H1 (cell line): ENCODE data around the gene RADX. TPM values are rescaled to one million over a fixed set of nuclear protein-coding genes. Genes with fewer than 3 reads are reported as not detected.

Source experiments
- CTCF ChIA-PET: fragments of 300-600 bp; sonication (Branson Sonifier 250); formaldehyde crosslinking; loops from one replicate; lab custom pipeline; 2021; ENCODE audit not compliant: partially characterized antibody; lab: Charles Lee
- POLR2A ChIA-PET: fragments of 300-600 bp; sonication (Branson Sonifier 250); formaldehyde crosslinking; loops from one replicate; lab custom pipeline; 2021; ENCODE audit warnings: inconsistent platforms; ENCODE audit not compliant: partially characterized antibody; lab: Charles Lee
- DNase-seq, 2 experiments: peaks; one replicate each; pipeline versions ENCODE4 v3.0.0 to v3.0.0-alpha.2; 2010 to 2022; ENCODE audit warnings: low spot score in 2 of 2, low read depth in 1 of 2, mixed read lengths in 1 of 2
- FAIRE-seq: peaks from 2 replicates; lab custom pipeline; 2011; peaks lifted over from hg19 to GRCh38; lab: Jason Lieb, UNC
- H2AFZ ChIP-seq: 2 replicates; pipeline ENCODE4 v1.8.1; 2012; ENCODE audit warnings: low read length, inconsistent platforms
- H2AK5ac ChIP-seq: 2 replicates; pipeline ENCODE4 v1.6.1; 2013; ENCODE audit warnings: low read depth, low read length
- H2BK120ac ChIP-seq: replicated peaks from 2 replicates; pipeline ENCODE3; 2013; ENCODE audit warnings: low read depth, low read length, inconsistent platforms
- H2BK12ac ChIP-seq: 2 replicates; pipeline ENCODE4 v1.6.1; 2013; ENCODE audit warnings: low read depth, low read length
- H2BK15ac ChIP-seq: 2 replicates; pipeline ENCODE4 v1.6.1; 2013; ENCODE audit warnings: low read length
- H2BK20ac ChIP-seq: 2 replicates; pipeline ENCODE4 v1.6.1; 2013; ENCODE audit warnings: low read length
- H2BK5ac ChIP-seq: 2 replicates; pipeline ENCODE4 v1.6.1; 2013; ENCODE audit warnings: low read depth, low read length
- H3K14ac ChIP-seq: 2 replicates; pipeline ENCODE4 v1.6.1; 2013; ENCODE audit warnings: inconsistent platforms; ENCODE audit not compliant: insufficient read length
- H3K18ac ChIP-seq: 2 replicates; pipeline ENCODE4 v1.6.1; 2013; ENCODE audit warnings: low read length; ENCODE audit errors: extremely low read depth
- H3K23ac ChIP-seq: 2 replicates; pipeline ENCODE4 v1.6.1; 2013; ENCODE audit warnings: inconsistent platforms; ENCODE audit not compliant: insufficient read length
- H3K23me2 ChIP-seq: 2 replicates; pipeline ENCODE4 v1.6.1; 2013; ENCODE audit warnings: low read depth, low read length
- H3K27ac ChIP-seq: 2 replicates; pipeline ENCODE4 v1.6.1; 2011; ENCODE audit warnings: low read depth, low read length, inconsistent platforms
- H3K27me3 ChIP-seq, 4 experiments: replicated peaks in 1 of 4; 1 replicate in 1 of 4; 2 replicates in 3 of 4; pipeline versions ENCODE4 v1.6.1 to v1.8.1; 2011 to 2013; ENCODE audit warnings: low read length in 3 of 4, mild to moderate bottlenecking in 3 of 4, inconsistent platforms in 2 of 4, mixed read lengths in 2 of 4, moderate library complexity in 1 of 4; ENCODE audit not compliant: control insufficient read depth in 3 of 4, insufficient read depth in 3 of 4; ENCODE audit errors: extremely low read depth in 1 of 4
- H3K36me3 ChIP-seq, 4 experiments: 2 replicates each; pipeline versions ENCODE4 v1.6.1 to v1.8.1; 2011 to 2013; ENCODE audit warnings: mild to moderate bottlenecking in 4 of 4, low read length in 3 of 4, moderate library complexity in 2 of 4, control low read depth in 1 of 4, inconsistent platforms in 1 of 4; ENCODE audit not compliant: insufficient read depth in 4 of 4, control insufficient read depth in 2 of 4
- H3K4ac ChIP-seq: replicated peaks from 2 replicates; pipeline ENCODE3; 2013; ENCODE audit warnings: low read length, low read depth, mixed read lengths, inconsistent platforms; ENCODE audit not compliant: insufficient read length
- H3K4me1 ChIP-seq, 4 experiments: replicated peaks in 1 of 4; 1 replicate in 1 of 4; 2 replicates in 3 of 4; pipeline versions ENCODE4 v1.6.1 to v1.8.1; 2011 to 2013; ENCODE audit warnings: low read length in 3 of 4, inconsistent platforms in 2 of 4, mixed read lengths in 1 of 4; ENCODE audit not compliant: insufficient read depth in 4 of 4, control insufficient read depth in 3 of 4
- H3K4me2 ChIP-seq, 2 experiments: 2 replicates each; pipeline versions ENCODE4 v1.6.1 to v1.8.1; 2011 to 2013; ENCODE audit warnings: low read depth in 2 of 2, low read length in 2 of 2, control low read depth in 1 of 2, inconsistent platforms in 1 of 2, mild to moderate bottlenecking in 1 of 2; ENCODE audit not compliant: insufficient read depth in 1 of 2
- H3K4me3 ChIP-seq, 4 experiments: fragments of 200-600, 300-600 bp in 1 of 4; sonication (generic), shearing (Covaris generic), sonication (Bioruptor Twin) in 1 of 4; 2 replicates each; pipeline versions ENCODE4 v1.5.1 to v1.8.1; 2011 to 2016; ENCODE audit warnings: low read length in 4 of 4, low read depth in 3 of 4, control low read depth in 2 of 4, inconsistent platforms in 2 of 4, mild to moderate bottlenecking in 2 of 4, mixed read lengths in 1 of 4, moderate library complexity in 1 of 4; ENCODE audit not compliant: insufficient read depth in 2 of 4; ENCODE audit errors: extremely low read depth in 1 of 4
- H3K56ac ChIP-seq: replicated peaks from 2 replicates; pipeline ENCODE3; 2013; ENCODE audit warnings: low read depth, mild to moderate bottlenecking, mixed read lengths, low read length, inconsistent platforms; ENCODE audit not compliant: insufficient read length
- H3K79me1 ChIP-seq: 2 replicates; pipeline ENCODE4 v1.6.1; 2013; ENCODE audit warnings: low read depth, low read length, control low read depth
- H3K79me2 ChIP-seq, 2 experiments: 2 replicates each; pipeline versions ENCODE4 v1.6.1 to v1.8.1; 2012 to 2013; ENCODE audit warnings: low read length in 2 of 2, mild to moderate bottlenecking in 2 of 2, inconsistent platforms in 1 of 2; ENCODE audit not compliant: insufficient read depth in 2 of 2, control insufficient read depth in 1 of 2
- H3K9ac ChIP-seq, 4 experiments: replicated peaks in 1 of 4; 1 replicate in 1 of 4; 2 replicates in 3 of 4; pipeline versions ENCODE4 v1.6.1 to v1.8.1; 2011 to 2013; ENCODE audit warnings: low read depth in 3 of 4, low read length in 3 of 4, control low read depth in 2 of 4, mild to moderate bottlenecking in 2 of 4, moderate library complexity in 2 of 4, inconsistent platforms in 1 of 4; ENCODE audit errors: extremely low read depth in 1 of 4
- H3K9me3 ChIP-seq, 2 experiments: 2 replicates each; pipeline versions ENCODE4 v1.6.1 to v1.8.1; 2012 to 2013; ENCODE audit warnings: mild to moderate bottlenecking in 2 of 2, moderate library complexity in 2 of 2, control low read depth in 1 of 2, inconsistent platforms in 1 of 2, low read depth in 1 of 2, low read length in 1 of 2, mixed read lengths in 1 of 2; ENCODE audit not compliant: insufficient read depth in 2 of 2
- H4K20me1 ChIP-seq, 2 experiments: replicated peaks in 1 of 2; 2 replicates each; pipeline versions ENCODE3 to v1.8.1; 2011 to 2013; ENCODE audit warnings: inconsistent platforms in 2 of 2, low read length in 2 of 2, mild to moderate bottlenecking in 1 of 2; ENCODE audit not compliant: insufficient read depth in 2 of 2, control insufficient read depth in 1 of 2
- H4K5ac ChIP-seq: 2 replicates; pipeline ENCODE4 v1.6.1; 2013; ENCODE audit warnings: low read length, low read depth, mixed read lengths, inconsistent platforms; ENCODE audit not compliant: insufficient read length
- H4K8ac ChIP-seq: 2 replicates; pipeline ENCODE4 v1.8.0; 2013; ENCODE audit warnings: mild to moderate bottlenecking, moderate library complexity, low read length, inconsistent platforms; ENCODE audit not compliant: insufficient read depth; ENCODE audit errors: extremely low read depth
- H4K91ac ChIP-seq: replicated peaks from 2 replicates; pipeline ENCODE3; 2013; ENCODE audit warnings: low read length, mixed read lengths, inconsistent platforms; ENCODE audit not compliant: insufficient read length
- CBX5 ChIP-seq: fragments of 300-800, 300-1000 bp; sonication (generic); IDR thresholded peaks from 2 replicates; pipeline ENCODE4 v1.7.1; 2016; ENCODE audit warnings: antibody characterized with exemption, low read length, low read depth
- CHD1 ChIP-seq: IDR thresholded peaks from 2 replicates; pipeline ENCODE4 v1.6.1; 2012; ENCODE audit warnings: low read depth, low read length, improper control_type of control experiment
- GABPA ChIP-seq: IDR thresholded peaks from 2 replicates; pipeline ENCODE4 v1.6.1; 2011; ENCODE audit warnings: mild to moderate bottlenecking, low read length, moderate library complexity, borderline replicate concordance; ENCODE audit not compliant: insufficient read depth
- HDAC2 ChIP-seq, 2 experiments: fragments of 300-600 bp in 1 of 2; sonication (generic) in 1 of 2; IDR thresholded peaks; 2 replicates each; pipeline ENCODE4 v1.6.1; 2011 to 2012; ENCODE audit warnings: low read depth in 2 of 2, low read length in 2 of 2, mild to moderate bottlenecking in 2 of 2, moderate library complexity in 2 of 2, borderline replicate concordance in 1 of 2, inconsistent platforms in 1 of 2
- KDM1A ChIP-seq: fragments of 200-600, 300-600 bp; sonication (generic); IDR thresholded peaks from 2 replicates; pipeline ENCODE4 v1.7.1; 2016; ENCODE audit warnings: mild to moderate bottlenecking, low read length, borderline replicate concordance
- POLR2A ChIP-seq, 2 experiments: IDR thresholded peaks; 1 replicate in 1 of 2; 2 replicates in 1 of 2; pipeline ENCODE4 v1.6.1; 2011; ENCODE audit warnings: low read depth in 2 of 2, low read length in 2 of 2, mild to moderate bottlenecking in 2 of 2; ENCODE audit errors: control extremely low read depth in 1 of 2
- RXRA ChIP-seq: IDR thresholded peaks from 2 replicates; pipeline ENCODE4 v1.6.1; 2011; ENCODE audit warnings: low read depth, mild to moderate bottlenecking, low read length, moderate library complexity; ENCODE audit not compliant: insufficient read depth
- SIN3A ChIP-seq, 2 experiments: IDR thresholded peaks in 1 of 2; conservative IDR thresholded peaks in 1 of 2; 2 replicates each; pipeline ENCODE4 v1.6.1; 2011 to 2012; ENCODE audit warnings: low read length in 2 of 2, improper control_type of control experiment in 1 of 2, low read depth in 1 of 2, mild to moderate bottlenecking in 1 of 2
- SIRT6 ChIP-seq: IDR thresholded peaks from one replicate; pipeline ENCODE4 v1.7.1; 2012; ENCODE audit warnings: low read length, inconsistent platforms
- SP1 ChIP-seq: IDR thresholded peaks from 2 replicates; pipeline ENCODE4 v1.6.1; 2011; ENCODE audit warnings: low read depth, low read length
- TEAD4 ChIP-seq: IDR thresholded peaks from 2 replicates; pipeline ENCODE4 v1.6.1; 2012; ENCODE audit warnings: low read depth, low read length, inconsistent platforms, mixed read lengths
- WGBS, 2 experiments: shearing (Covaris generic) in 1 of 2; methylation state at CpG; one replicate each; pipeline versions ENCODE4 v1.1.6 to v1.1.7; 2013 to 2015; ENCODE audit warnings: low lambda C conversion rate in 2 of 2, mixed read lengths in 2 of 2, inconsistent platforms in 1 of 2, low coverage in 1 of 2, missing lambda C conversion rate in 1 of 2; ENCODE audit not compliant: insufficient replicate concordance in 2 of 2, insufficient coverage in 1 of 2, insufficient read length in 1 of 2; ENCODE audit errors: extremely low coverage in 1 of 2, missing lambda C conversion rate in 1 of 2; 5-methylcytosine and 5-hydroxymethylcytosine counted together
- polyA plus RNA-seq, 7 experiments: library from polyadenylated mRNA; depleted of rRNA in 3 of 7; stranded (reverse) in 5 of 7; unstranded in 2 of 7; fragments of >200 nt in 5 of 7; fragments of 200-250 nt in 2 of 7; gene quantifications; 1 replicate in 5 of 7; 2 replicates in 1 of 7; 4 replicates in 1 of 7; pipeline versions ENCODE4 v1.2.1 to v1.2.3, GENCODE V29; 2011 to 2013; ENCODE audit warnings: missing spikeins in 2 of 7, mixed read lengths in 2 of 7
- total RNA-seq: library from RNA; stranded (reverse); fragmentation: NEBNext Ultra II Directional; extraction: Animal tissue kit (Norgen Biotek cat#: 25700); gene quantifications from 2 replicates; pipeline ENCODE4 v1.2.1, GENCODE V29; 2021

The RADX gene
- total and polyA plus RNA-seq, 2 of the 8 experiments (the other 6 are each of a cell fraction or from before 2014, with no cell fraction given) = 1.7 to 4.5 TPM

- H3K4me3 ChIP-seq = peak within 1 kb of the TSS; percentile 47 to 72 (median 58)
- peak within 1 kb of the TSS; percentile 60 to 85 for H3K4me2 ChIP-seq
- no peak within 1 kb of the TSS for H3K27ac ChIP-seq
- H3K18ac ChIP-seq = no peak within 1 kb of the TSS
- no peaks in the 10 kb centered on the region for H3K36me3 ChIP-seq
- WGBS, 2 experiments = 1% methylated on average over 43 of the region's 79 CpGs; no CpG with 5 or more reads in 1 of the 2 experiments
- no peak within 1 kb of the TSS for H2BK15ac ChIP-seq
- H4K91ac ChIP-seq = no peak within 1 kb of the TSS
- H4K8ac ChIP-seq = peak within 1 kb of the TSS; percentile 68; the same call in 1 of the 2 replicates
- H2BK5ac ChIP-seq = no peak within 1 kb of the TSS
- H3K23ac ChIP-seq = no peak within 1 kb of the TSS
- peaks cover 12% of the 10 kb centered on the region; the same call in 1 of the 2 replicates for H3K23me2 ChIP-seq
- H3K56ac ChIP-seq = no peak within 1 kb of the TSS
- H2BK20ac ChIP-seq = no peak within 1 kb of the TSS
- H3K14ac ChIP-seq = no peak within 1 kb of the TSS
- H3K27me3 ChIP-seq = peaks cover 1 to 24% (median 11%) of the 10 kb centered on the region in 4 experiments; a peak in 6 of 7 replicates
- H3K4me1 ChIP-seq = peaks cover 0 to 2% (median 0%) of the 10 kb centered on the region in 4 experiments; a peak in 1 of 7 replicates
- no peak within 1 kb of the TSS for H2BK12ac ChIP-seq
- no peaks in the 10 kb centered on the region for H4K20me1 ChIP-seq
- H4K5ac ChIP-seq = no peak within 1 kb of the TSS
- no peak within 1 kb of the TSS for H3K4ac ChIP-seq
- H2AFZ ChIP-seq = peak within 1 kb of the TSS; percentile 81
- H3K9ac ChIP-seq = peak within 1 kb of the TSS in 1 of 4 experiments; percentile 21; a peak in 1 of 7 replicates
- DNase-seq (peak; percentile 29 to 66), FAIRE-seq (peak; percentile 90)
- H2BK120ac ChIP-seq = no peak within 1 kb of the TSS
- H3K79me1 ChIP-seq = no peaks in the 10 kb centered on the region
- ChIA-PET CTCF (interaction anchor here (1.9 kb wide), 1 partner anchor 107 kb away, joined by 4 read pairs; no protein-coding TSS in a partner anchor), POLR2A (interaction anchor here (0.9 kb wide), 1 partner anchor 56 kb away, joined by 4 read pairs; no protein-coding TSS in a partner anchor)
- H2AK5ac ChIP-seq = no peak within 1 kb of the TSS
- H3K9me3 ChIP-seq = no peaks in the 10 kb centered on the region
- no peaks in the 10 kb centered on the region for H3K79me2 ChIP-seq
- TF ChIP-seq RXRA (no peak), POLR2A (IDR thresholded peaks at IDR 0.05; ENCODE audit: control extremely low read depth in 1 of 2, low read depth in 2 of 2, low read length in 2 of 2) (no peak), SIN3A (conservative IDR thresholded peaks at IDR 0.05 in 1 of 2, IDR thresholded peaks at IDR 0.05 in 1 of 2; ENCODE audit: low read depth in 1 of 2, low read length in 2 of 2) (no peak), CBX5 (no peak), GABPA (no peak), SIRT6 (no peak), HDAC2 (IDR thresholded peaks at IDR 0.05; ENCODE audit: borderline replicate concordance in 1 of 2, low read depth in 2 of 2, low read length in 2 of 2) (0 out of 4 replicates have a peak, but pooled peaks of 1 of the 2 experiments have one; percentile 24), KDM1A (no peak), SP1 (no peak), TEAD4 (no peak), CHD1 (no peak)
These were observed 115.0 kb downstream of the RADX start, which contains the start of gene RNF128 for GRCh38 chrX:106726485-106727437. Gene RNF128, plus strand, starts transcription at chrX:106726701. Its CDS starts 213 bp downstream, at chrX:106726914.
